Measurements from ENCODE around the gene CEBPA.
"Not testable (repeated sequence)": the region's sequence is repeated elsewhere in the genome, so short reads cannot be mapped to it uniquely, and the experiment has no call there.

CEBPA gene

GRCh38 chr19:33301144-33301899 lies 1.0 kb downstream of the CEBPA start:
- no peak for DNase-seq (ENCODE audit: low spot score)
- FAIRE-seq = no peak

- no peak for FAIRE-seq
- DNase-seq (ENCODE audit: low spot score) = no peak
Observed at GRCh38 chr19:33300894-33301143, 1.5 kb downstream of the CEBPA start.

- DNase-seq (ENCODE audit: low spot score) = no peak
- no peak for FAIRE-seq
Observed at GRCh38 chr19:33300009-33300893, 2.1 kb downstream of the CEBPA start.

GRCh38 chr19:33299051-33299688 lies 3.2 kb downstream of the CEBPA start:
- DNase-seq (ENCODE audit: low spot score) (no peak), FAIRE-seq (no peak)

- FAIRE-seq = no peak
- DNase-seq (ENCODE audit: low spot score) = no peak
Observed at GRCh38 chr19:33298146-33298911, 4.0 kb downstream of the CEBPA start.

- DNase-seq (ENCODE audit: low spot score) = no peak
- FAIRE-seq = no peak
Observed at GRCh38 chr19:33297401-33298145, 4.8 kb downstream of the CEBPA start.

GRCh38 chr19:33296488-33296971 lies 5.8 kb downstream of the CEBPA start:
- DNase-seq (ENCODE audit: low spot score) (no peak), FAIRE-seq (no peak)

- FAIRE-seq (no peak), DNase-seq (ENCODE audit: low spot score) (no peak)
Observed at GRCh38 chr19:33295621-33296487, 6.5 kb downstream of the CEBPA start.

- not testable (repeated sequence) for FAIRE-seq; DNase-seq (ENCODE audit: low spot score)
Observed at GRCh38 chr19:33295046-33295445, 7.3 kb downstream of the CEBPA start.

- DNase-seq (ENCODE audit: low spot score) (no peak), FAIRE-seq (no peak)
Observed at GRCh38 chr19:33294058-33294798, 8.1 kb downstream of the CEBPA start.

GRCh38 chr19:33293255-33294057 lies 8.9 kb downstream of the CEBPA start:
- DNase-seq (ENCODE audit: low spot score) (peak; percentile 35), FAIRE-seq (peak; percentile 17)

GRCh38 chr19:33292595-33293254 lies 9.6 kb downstream of the CEBPA start:
- DNase-seq (ENCODE audit: low spot score) (no peak), FAIRE-seq (no peak)

GRCh38 chr19:33291623-33292534 lies 10.5 kb downstream of the CEBPA start:
- FAIRE-seq (no peak), DNase-seq (ENCODE audit: low spot score) (no peak)

- no peak for FAIRE-seq
- DNase-seq (ENCODE audit: low spot score) = peak; percentile 24
Observed at GRCh38 chr19:33290956-33291622, 11.2 kb downstream of the CEBPA start.

GRCh38 chr19:33290082-33290815 lies 12.1 kb downstream of the CEBPA start:
- FAIRE-seq (no peak), DNase-seq (ENCODE audit: low spot score) (no peak)

All from RCC 7860 (cell line).